ENCODE measurements around the gene TRIM38.
"Not testable (repeated sequence)": the region's sequence is repeated elsewhere in the genome, so short reads cannot be mapped to it uniquely, and the experiment has no call there.

The TRIM38 gene

GRCh38 chr6:25942561-25943147, 19.9 kb upstream of the TRIM38 start:
- DNase-seq (ENCODE audit: low read depth in 2 of 2), result no peak

DNA sequence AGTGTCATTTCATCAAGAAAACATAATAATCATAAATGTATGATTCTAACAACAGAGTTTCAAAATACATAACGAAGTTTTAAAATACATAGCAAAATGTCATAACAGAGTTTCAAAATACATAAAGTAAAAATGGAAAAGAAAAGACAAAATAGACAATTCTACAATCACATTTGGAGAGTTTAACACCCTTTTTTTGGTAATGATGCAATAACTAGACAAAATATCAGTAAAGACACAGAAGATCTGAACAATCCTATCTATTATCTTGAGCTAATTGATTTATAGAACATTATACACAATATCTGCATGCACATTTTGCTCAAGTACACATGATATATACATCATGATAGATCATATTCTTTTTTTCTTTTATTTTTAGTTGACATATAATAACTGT, 18.7 kb upstream of the TRIM38 start:
- no peak for DNase-seq (ENCODE audit: low read depth in 2 of 2)

DNA sequence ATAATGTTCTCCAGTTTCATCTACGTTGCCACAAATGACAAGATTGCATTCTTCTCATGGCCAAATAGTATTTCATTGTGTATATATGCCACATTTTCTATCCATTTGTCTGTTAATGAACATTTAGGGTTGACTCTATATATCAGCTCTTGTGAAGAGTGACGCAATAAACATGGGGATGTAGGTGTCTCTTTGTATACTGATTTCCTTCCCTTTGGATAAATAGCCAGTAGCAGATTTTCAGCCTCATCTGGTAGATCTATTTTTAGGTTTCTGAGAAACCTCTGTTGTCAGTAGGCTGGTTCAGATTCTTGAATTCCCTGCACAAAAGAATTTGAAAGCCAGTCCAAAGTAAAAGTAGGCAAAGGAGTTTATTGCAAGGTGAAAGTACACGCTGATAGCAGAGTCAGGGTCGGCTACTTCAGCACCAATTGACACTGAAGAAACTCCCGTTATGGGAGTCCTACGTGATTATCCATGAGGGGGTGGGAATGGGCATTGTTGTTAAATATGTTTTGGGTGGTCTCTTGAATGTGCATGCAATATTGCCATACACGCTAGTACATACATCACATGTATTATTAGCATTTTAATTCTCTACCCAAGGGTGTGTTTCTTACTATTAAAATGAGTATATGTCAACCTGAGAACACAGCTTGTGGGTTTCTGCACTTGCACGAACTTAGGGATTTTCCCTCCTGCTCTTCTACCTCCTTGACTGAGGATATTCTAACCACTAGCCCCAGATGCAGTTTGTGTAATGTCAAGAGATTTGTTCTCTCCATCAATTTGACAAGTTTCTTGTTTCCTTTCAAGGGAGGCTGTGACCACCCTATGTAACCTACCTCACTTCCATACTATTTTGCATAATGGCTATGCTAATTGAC, 17.7 kb upstream of the TRIM38 start:
- no peak for DNase-seq (ENCODE audit: low read depth in 2 of 2)

GRCh38 chr6:25945738-25946137, 16.9 kb upstream of the TRIM38 start:
- not testable (repeated sequence) for DNase-seq (ENCODE audit: low read depth in 2 of 2)

DNA sequence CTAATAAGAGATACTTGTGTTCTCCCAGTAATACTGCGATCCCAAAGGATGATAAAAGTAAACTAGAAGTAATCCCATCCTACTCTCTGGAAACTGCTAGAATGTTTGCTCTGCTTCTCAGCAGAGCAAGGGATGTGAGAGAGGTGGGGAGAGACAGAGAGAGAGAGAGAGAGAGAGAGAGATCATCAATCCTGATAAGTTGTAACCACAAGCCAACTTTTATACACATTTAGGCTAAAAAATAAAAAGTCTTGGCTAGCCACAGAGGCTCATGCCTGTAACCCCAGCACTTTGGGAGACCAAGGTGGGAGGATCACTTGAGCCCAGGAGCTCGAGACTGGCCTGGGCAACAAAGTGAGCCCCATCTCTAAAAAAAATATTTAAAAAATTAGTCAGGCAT, 16.0 kb upstream of the TRIM38 start:
- no peak for DNase-seq (ENCODE audit: low read depth in 2 of 2)

- not testable (repeated sequence) for DNase-seq (ENCODE audit: low read depth in 2 of 2)
Observed at GRCh38 chr6:25947492-25947891, 15.1 kb upstream of the TRIM38 start.

DNA sequence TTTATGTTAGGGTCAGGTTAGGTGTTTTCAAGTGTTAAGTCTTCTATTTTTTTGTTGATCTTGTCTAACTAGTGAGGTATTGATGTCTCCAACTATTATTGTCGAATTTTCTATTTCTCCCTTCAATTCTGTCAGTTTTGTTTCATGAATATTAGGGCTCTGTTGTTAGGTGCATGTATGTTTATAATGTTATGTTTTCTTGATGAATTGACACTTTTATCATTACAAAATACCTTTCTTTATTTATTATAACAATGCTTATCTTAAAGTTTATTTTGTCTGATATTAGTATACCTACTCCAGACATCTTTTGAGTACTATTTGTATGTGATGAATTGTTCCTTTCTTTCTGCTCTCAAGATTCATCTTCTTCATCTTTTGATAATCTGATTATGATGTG, 12.9 kb upstream of the TRIM38 start:
- no peak for DNase-seq (ENCODE audit: low read depth in 2 of 2)

- no peak for DNase-seq (ENCODE audit: low read depth in 2 of 2)
Observed at GRCh38 chr6:25950297-25950696, 12.3 kb upstream of the TRIM38 start.

- no peak for DNase-seq (ENCODE audit: low read depth in 2 of 2)
Observed at GRCh38 chr6:25951296-25952032, 11.1 kb upstream of the TRIM38 start.

DNA sequence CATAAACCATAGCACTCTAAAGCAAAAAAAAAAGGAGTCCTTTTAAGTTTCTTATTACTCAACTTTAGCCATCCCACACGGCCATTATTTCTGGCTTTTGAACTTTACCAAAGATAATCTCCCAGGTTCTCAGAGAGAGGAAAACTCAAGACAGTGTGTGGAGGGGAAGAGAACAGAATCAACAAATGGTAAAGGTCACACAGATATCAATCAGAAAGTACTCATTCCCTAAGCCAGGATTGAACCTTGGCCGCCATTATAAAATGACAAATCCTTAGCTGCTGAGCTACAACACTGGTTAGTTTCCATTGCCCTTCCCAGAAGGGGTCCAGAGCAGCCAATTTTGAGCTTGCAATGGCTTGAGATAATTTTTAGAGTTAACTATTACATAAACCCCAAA, 10.1 kb upstream of the TRIM38 start:
- DNase-seq (ENCODE audit: low read depth in 2 of 2), result no peak

DNA sequence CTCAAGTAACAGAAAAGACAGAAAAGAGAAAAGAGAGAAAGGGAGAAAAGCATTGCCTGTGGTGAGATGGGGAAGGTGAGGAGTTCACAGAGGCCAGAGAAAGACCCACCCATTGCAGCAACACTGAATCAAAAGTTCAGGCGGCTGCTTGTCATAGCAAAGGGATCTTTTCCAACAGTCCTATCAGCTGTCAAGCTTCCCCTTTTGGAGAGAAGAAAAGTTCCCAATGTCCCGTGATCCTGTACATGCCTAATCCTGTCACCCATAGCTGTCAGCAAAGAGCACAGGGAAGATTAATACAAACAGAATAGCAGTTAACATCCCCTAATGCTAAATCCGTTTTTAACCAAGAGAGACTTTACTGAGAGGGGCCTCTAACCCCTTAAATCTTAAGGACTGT, 8.9 kb upstream of the TRIM38 start:
- no peak for DNase-seq (ENCODE audit: low read depth in 2 of 2)

DNA sequence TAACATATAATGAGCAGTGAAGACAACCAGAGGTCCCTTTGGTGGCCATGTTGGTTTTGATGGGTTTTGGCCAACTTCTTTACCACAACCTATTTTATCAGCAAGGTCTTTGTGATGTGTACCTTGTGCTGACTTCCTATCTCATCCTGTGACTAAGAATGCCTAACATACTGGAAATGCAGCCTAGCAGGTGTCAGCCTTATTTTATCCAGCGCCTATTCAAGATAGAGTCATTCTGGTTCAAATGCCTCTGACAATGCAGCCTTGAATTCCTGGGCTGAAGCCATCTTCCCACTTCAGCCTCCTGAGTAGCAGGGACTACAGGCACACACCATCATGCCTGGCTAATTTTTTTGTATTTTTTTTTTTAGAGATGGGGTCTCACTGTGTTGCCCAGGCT, 7.8 kb upstream of the TRIM38 start:
- DNase-seq (ENCODE audit: low read depth in 2 of 2), result no peak

GRCh38 chr6:25956226-25956625, 6.4 kb upstream of the TRIM38 start:
- no peak for DNase-seq (ENCODE audit: low read depth in 2 of 2)

DNA sequence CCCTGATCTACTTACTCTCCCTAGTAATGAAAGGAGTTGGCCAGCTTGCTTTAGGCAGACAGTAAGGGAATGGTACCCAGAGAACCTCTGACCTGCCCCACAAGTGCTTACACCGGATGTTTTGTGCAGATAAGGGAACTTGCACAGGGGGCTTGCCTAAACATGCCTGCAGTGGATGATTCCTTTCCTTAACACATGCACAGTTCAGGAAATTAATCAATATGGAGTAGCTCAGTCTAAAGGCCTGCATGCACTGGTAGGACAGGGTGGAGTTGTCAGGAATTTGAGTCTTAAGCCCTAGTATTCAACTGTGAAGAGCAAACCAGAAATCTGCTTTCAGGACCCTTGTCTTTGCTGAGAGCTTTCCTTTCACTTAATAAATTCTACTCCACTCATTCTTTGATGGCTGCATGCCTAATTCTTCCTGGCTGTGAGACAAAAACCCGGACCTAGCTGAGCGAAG, 3.9 kb upstream of the TRIM38 start:
- DNase-seq (ENCODE audit: low read depth in 2 of 2), result no peak

DNA sequence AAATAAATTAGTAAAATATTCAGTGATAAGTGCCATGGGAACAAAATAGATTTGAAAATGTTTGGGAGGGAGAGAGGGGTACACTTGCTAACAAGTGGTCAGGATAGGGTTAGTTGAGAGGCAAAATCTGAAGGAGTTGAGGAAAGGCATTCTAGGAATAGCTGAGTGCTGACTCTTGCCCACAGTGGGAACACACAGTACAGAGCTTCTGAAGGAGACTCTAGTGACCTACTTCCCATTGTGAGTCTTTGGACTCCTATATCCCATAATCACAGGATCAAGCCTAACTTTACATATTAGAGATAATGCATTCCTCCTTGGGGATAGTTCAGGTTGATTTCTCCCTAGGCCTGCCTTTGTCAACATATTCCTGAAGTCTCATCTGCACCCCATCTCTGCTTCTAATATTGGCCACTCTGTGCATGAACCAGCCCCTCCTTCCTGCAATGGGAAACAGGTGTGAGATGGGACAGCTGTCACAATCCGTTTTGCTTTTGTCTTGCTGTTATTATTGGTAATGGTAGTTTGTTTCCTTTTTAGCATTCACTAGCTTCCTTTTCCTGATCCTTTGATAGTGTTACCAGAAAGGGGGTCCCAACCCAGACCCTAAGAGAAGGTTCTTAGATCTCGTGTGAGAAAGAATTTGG, 2.6 kb upstream of the TRIM38 start:
- no peak for DNase-seq (ENCODE audit: low read depth in 2 of 2)

DNA sequence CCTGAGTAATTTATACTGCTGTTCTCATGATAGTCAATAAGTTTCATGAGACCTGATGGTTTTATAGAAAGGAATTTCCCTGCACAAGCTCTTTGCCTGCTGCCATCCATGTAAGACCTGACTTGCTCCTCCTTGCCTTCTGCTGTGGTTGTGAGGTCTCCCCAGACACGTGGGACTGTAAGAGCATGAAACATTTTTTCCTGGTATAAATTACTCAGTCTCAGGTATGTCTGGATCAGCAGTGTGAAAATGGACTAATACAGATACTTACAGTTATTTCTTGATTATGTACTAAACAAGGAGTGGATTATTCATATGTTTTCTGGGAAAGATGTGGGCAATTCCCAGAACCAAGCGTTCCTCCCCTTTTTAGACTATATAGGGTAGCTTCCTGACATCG, 1.9 kb upstream of the TRIM38 start:
- peak; percentile 42 to 45 for DNase-seq (ENCODE audit: low read depth in 2 of 2)

GRCh38 chr6:25961619-25962148, 918 bp upstream of the TRIM38 start:
- DNase-seq (ENCODE audit: low read depth in 2 of 2), result no peak

DNA sequence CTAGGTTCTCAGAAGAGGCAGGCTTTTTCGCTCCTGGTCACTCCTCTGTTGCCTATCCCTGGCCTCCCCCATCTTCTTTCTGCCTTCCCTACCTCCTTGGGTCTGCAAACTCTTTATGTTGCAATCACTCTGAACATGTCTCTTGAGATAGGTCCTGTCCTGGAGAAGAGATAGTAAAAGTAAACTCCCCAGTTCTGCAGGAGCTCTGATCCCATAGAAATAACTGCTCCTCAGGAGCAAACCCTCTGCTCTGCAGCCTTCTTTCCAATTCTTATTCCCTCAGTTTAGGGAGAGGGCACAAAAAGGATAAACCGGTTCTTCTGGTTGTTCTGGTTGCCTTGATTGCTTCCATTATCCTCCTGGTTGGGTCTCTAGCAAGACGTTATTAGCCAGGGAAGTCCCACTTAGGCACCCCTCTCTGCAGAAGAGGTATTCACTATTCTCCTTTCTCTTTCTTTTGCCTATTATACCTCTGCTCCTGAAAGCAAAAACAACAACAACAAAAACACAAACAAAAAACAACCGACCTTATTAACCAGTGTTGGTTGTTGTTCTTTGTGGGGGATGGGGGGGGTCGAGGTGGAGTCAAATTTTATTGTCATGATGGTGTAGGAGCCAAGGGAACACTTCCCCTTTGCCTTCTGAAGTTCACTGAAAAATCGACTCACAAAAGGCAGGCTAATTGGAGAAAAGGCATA, 973 bp downstream of the TRIM38 start:
- DNase-seq (ENCODE audit: low read depth in 2 of 2), result no peak

GRCh38 chr6:25965058-25965457, 2.5 kb downstream of the TRIM38 start:
- no peak for DNase-seq (ENCODE audit: low read depth in 2 of 2)

GRCh38 chr6:25966711-25967110, 4.1 kb downstream of the TRIM38 start:
- DNase-seq (ENCODE audit: low read depth in 2 of 2), result no peak

GRCh38 chr6:25968769-25969168, 6.2 kb downstream of the TRIM38 start:
- no peak for DNase-seq (ENCODE audit: low read depth in 2 of 2)

Measured in stimulated activated CD4-positive, alpha-beta T cell treated with anti-CD3 and anti-CD28 coated beads, Interleukin-15, amount 100 ng/mL, for 48 hours (primary cell).